Hepatocyte (in vitro differentiated cells): ENCODE results near the gene MRPL37. TPM values are rescaled to one million over a fixed set of nuclear protein-coding genes. Genes with fewer than 3 reads are reported as not detected.

ENCODE experiments used
- DNase-seq: peaks from one replicate; pipeline ENCODE4 v3.0.0-alpha.2; 2016; ENCODE audit warnings: low spot score
- H2AFZ ChIP-seq: fragments of 200-600 bp; sonication (generic); 2 replicates; pipeline ENCODE4 v1.6.0; 2016; ENCODE audit warnings: antibody characterized with exemption, mild to moderate bottlenecking
- H3K27ac ChIP-seq: fragments of 200-600 bp; sonication (generic); 2 replicates; pipeline ENCODE4 v1.5.1; 2016; ENCODE audit warnings: mild to moderate bottlenecking
- H3K27me3 ChIP-seq: fragments of 200-600 bp; sonication (generic); 2 replicates; pipeline ENCODE4 v1.6.1; 2016
- H3K36me3 ChIP-seq: fragments of 200-600 bp; sonication (generic); replicated peaks from 2 replicates; pipeline ENCODE4 v1.5.1; 2016; ENCODE audit warnings: low read depth; ENCODE audit not compliant: insufficient read depth
- H3K4me1 ChIP-seq: fragments of 200-600 bp; sonication (generic); 2 replicates; pipeline ENCODE4 v1.5.1; 2016; ENCODE audit warnings: mild to moderate bottlenecking, moderate library complexity; ENCODE audit not compliant: insufficient read depth
- H3K4me2 ChIP-seq: fragments of 200-600 bp; sonication (generic); 2 replicates; pipeline ENCODE4 v1.6.0; 2016
- H3K4me3 ChIP-seq: fragments of 200-600 bp; sonication (generic); 2 replicates; pipeline ENCODE4 v1.5.1; 2016; ENCODE audit warnings: mild to moderate bottlenecking
- H3K79me2 ChIP-seq: fragments of 200-600 bp; sonication (generic); 2 replicates; pipeline ENCODE4 v1.6.0; 2017; ENCODE audit warnings: mild to moderate bottlenecking
- H3K9me2 ChIP-seq: fragments of 200-600 bp; sonication (generic); replicated peaks from 2 replicates; pipeline ENCODE4 v1.6.0; 2017; ENCODE audit warnings: mild to moderate bottlenecking; ENCODE audit not compliant: insufficient read depth
- H3K9me3 ChIP-seq: fragments of 200-600 bp; sonication (generic); 2 replicates; pipeline ENCODE4 v1.5.1; 2016; ENCODE audit warnings: low read depth, mild to moderate bottlenecking
- H4K20me1 ChIP-seq: fragments of 200-600 bp; sonication (generic); 2 replicates; pipeline ENCODE4 v1.6.0; 2016; ENCODE audit warnings: mild to moderate bottlenecking; ENCODE audit not compliant: insufficient read depth, poor library complexity, severe bottlenecking
- EZH2 ChIP-seq: fragments of 200-600 bp; sonication (generic); IDR thresholded peaks from 2 replicates; pipeline ENCODE4 v1.6.1; 2016; ENCODE audit warnings: antibody characterized with exemption, mild to moderate bottlenecking, borderline replicate concordance
- EZH2phosphoT487 ChIP-seq: fragments of 200-600 bp; sonication (generic); IDR thresholded peaks from one replicate; pipeline ENCODE4 v1.6.1; 2018; ENCODE audit warnings: antibody characterized with exemption, mild to moderate bottlenecking, low read depth, moderate library complexity; ENCODE audit not compliant: unreplicated experiment, severe bottlenecking
- WGBS: methylation state at CpG from one replicate; pipeline ENCODE4 v1.1.6; 2016; ENCODE audit warnings: low lambda C conversion rate; ENCODE audit errors: missing lambda C conversion rate; 5-methylcytosine and 5-hydroxymethylcytosine counted together
- polyA plus RNA-seq: library from polyadenylated mRNA; unstranded; fragments of >200 nt; fragmentation: Nextera tagmentation; extraction: Ambion mirVana; gene quantifications from 2 replicates; pipeline ENCODE4 v1.2.1, GENCODE V29; 2016
- total RNA-seq: library from RNA; depleted of rRNA; stranded (reverse); fragments of >200 nt; gene quantifications from 2 replicates; pipeline ENCODE4 v1.2.3, GENCODE V29; 2014
- TF ChIP-seq, protein P1 (sequence below): fragments of 200-600 bp; sonication (generic); IDR thresholded peaks from 2 replicates; pipeline ENCODE4 v1.5.1; 2016; ENCODE audit warnings: antibody characterized with exemption, mild to moderate bottlenecking; ENCODE audit not compliant: poor library complexity

The MRPL37 gene
- total and polyA plus RNA-seq, 2 experiments from 2014 or later: 60.9 to 81.8 TPM

GRCh38 chr1:54256522-54257345 is 56.8 kb downstream of the MRPL37 start:
- no peaks in the 10 kb centered on the region for H3K36me3 ChIP-seq
- H3K79me2 ChIP-seq: peaks cover 43% of the 10 kb centered on the region
- no peaks in the 10 kb centered on the region for H3K9me3 ChIP-seq
- peaks cover 16% of the 10 kb centered on the region for H3K4me1 ChIP-seq
- peak; percentile 49 for DNase-seq
- peak overlapping the region; percentile 58 for H3K4me2 ChIP-seq
- H3K27me3 ChIP-seq: no peaks in the 10 kb centered on the region
- peak overlapping the region; percentile 35 for H3K27ac ChIP-seq
- H3K9me2 ChIP-seq: no peaks in the 10 kb centered on the region
- no peak overlapping the region for H2AFZ ChIP-seq
- no peak overlapping the region for H3K4me3 ChIP-seq
- no peak for TF ChIP-seq EZH2
- TF ChIP-seq EZH2phosphoT487: no peak
- TF ChIP-seq, protein P1, sequence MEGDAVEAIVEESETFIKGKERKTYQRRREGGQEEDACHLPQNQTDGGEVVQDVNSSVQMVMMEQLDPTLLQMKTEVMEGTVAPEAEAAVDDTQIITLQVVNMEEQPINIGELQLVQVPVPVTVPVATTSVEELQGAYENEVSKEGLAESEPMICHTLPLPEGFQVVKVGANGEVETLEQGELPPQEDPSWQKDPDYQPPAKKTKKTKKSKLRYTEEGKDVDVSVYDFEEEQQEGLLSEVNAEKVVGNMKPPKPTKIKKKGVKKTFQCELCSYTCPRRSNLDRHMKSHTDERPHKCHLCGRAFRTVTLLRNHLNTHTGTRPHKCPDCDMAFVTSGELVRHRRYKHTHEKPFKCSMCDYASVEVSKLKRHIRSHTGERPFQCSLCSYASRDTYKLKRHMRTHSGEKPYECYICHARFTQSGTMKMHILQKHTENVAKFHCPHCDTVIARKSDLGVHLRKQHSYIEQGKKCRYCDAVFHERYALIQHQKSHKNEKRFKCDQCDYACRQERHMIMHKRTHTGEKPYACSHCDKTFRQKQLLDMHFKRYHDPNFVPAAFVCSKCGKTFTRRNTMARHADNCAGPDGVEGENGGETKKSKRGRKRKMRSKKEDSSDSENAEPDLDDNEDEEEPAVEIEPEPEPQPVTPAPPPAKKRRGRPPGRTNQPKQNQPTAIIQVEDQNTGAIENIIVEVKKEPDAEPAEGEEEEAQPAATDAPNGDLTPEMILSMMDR: no peak
- WGBS: 69% methylated on average over 13 of the region's 13 CpGs
- peaks cover 11% of the 10 kb centered on the region for H4K20me1 ChIP-seq

- H3K9me2 ChIP-seq: no peaks in the 10 kb centered on the region
- no peaks in the 10 kb centered on the region for H3K9me3 ChIP-seq
- H4K20me1 ChIP-seq: peaks cover 11% of the 10 kb centered on the region
- H3K27me3 ChIP-seq: no peaks in the 10 kb centered on the region
- peaks cover 16% of the 10 kb centered on the region for H3K4me1 ChIP-seq
- H3K4me2 ChIP-seq: peak overlapping the region; percentile 58
- no peak overlapping the region for H3K4me3 ChIP-seq
- TF ChIP-seq, protein P1: no peak
- TF ChIP-seq EZH2: no peak
- TF ChIP-seq EZH2phosphoT487: no peak
- peaks cover 49% of the 10 kb centered on the region for H3K79me2 ChIP-seq
- no peak overlapping the region for H2AFZ ChIP-seq
- no peak for DNase-seq
- WGBS: 79% methylated on average over 10 of the region's 10 CpGs
- H3K36me3 ChIP-seq: no peaks in the 10 kb centered on the region
- peak overlapping the region; percentile 28 for H3K27ac ChIP-seq
Observed at GRCh38 chr1:54257346-54257620, 57.3 kb downstream of the MRPL37 start.

DNA sequence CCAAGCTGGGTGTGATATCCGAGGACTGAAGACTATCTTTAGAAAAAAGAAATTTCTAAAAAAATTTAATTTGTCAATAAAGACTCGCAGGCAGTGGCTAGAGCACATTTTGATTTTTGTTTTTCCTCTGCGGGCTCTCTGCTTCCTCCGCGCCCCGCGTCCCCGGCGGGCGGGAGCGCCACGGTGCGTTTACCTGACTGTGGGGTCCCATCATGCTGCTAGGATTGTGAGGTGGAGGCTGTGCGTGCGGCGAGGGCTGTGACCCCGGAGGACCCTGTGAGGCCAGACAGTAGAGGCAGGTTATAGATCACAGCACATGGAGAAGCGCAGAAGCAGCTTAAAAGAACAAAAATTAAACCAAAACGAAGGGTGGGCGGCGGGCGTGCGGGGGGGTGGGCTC is 57.9 kb downstream of the MRPL37 start:
- Histone ChIP-seq H3K9me3 (no peaks in the 10 kb centered on the region), H2AFZ (no peak overlapping the region), H3K4me1 (peaks cover 16% of the 10 kb centered on the region), H3K27ac (no peak overlapping the region), H3K4me2 (no peak overlapping the region), H3K79me2 (peaks cover 55% of the 10 kb centered on the region), H4K20me1 (peaks cover 11% of the 10 kb centered on the region), H3K27me3 (no peaks in the 10 kb centered on the region), H3K36me3 (no peaks in the 10 kb centered on the region), H3K9me2 (no peaks in the 10 kb centered on the region), H3K4me3 (no peak overlapping the region)
- WGBS: 96% methylated on average over 22 of the region's 23 CpGs
- TF ChIP-seq EZH2 (no peak), EZH2phosphoT487 (no peak)
- TF ChIP-seq, protein P1: no peak
- no peak for DNase-seq
